Kidney (tissue), 22 donors: Measurements from ENCODE around the gene KRTAP9-6. TPM values are rescaled to one million over a fixed set of nuclear protein-coding genes. Genes with fewer than 3 reads are reported as not detected.

Experiments used
- DNase-seq, 5 donors: peaks; one replicate each; pipeline ENCODE4 v3.0.0-alpha.2; 2013 to 2020
- FAIRE-seq: peaks from 2 replicates; lab custom pipeline; 2012; peaks lifted over from hg19 to GRCh38; lab: Jason Lieb, UNC
- H3K27ac ChIP-seq, 2 donors: one replicate each; pipeline ENCODE4 v1.7.0; 2013; ENCODE audit warnings: low read depth in 2 of 2, low read length in 2 of 2, inconsistent platforms in 1 of 2
- H3K27me3 ChIP-seq: one replicate; pipeline ENCODE4 v1.7.1; 2013; ENCODE audit warnings: low read length, inconsistent platforms; ENCODE audit not compliant: control insufficient read depth, insufficient read depth
- H3K36me3 ChIP-seq, 3 donors: one replicate each; pipeline versions ENCODE4 v1.7.0 to v1.7.1; 2013; ENCODE audit warnings: low read length in 3 of 3, control low read depth in 1 of 3, inconsistent platforms in 1 of 3; ENCODE audit not compliant: insufficient read depth in 3 of 3, control insufficient read depth in 2 of 3
- H3K4me1 ChIP-seq, 3 donors: one replicate each; pipeline versions ENCODE4 v1.7.0 to v1.7.1; 2013; ENCODE audit warnings: low read length in 3 of 3, inconsistent platforms in 1 of 3, low read depth in 1 of 3; ENCODE audit not compliant: control insufficient read depth in 2 of 3, insufficient read depth in 2 of 3
- H3K4me3 ChIP-seq, 3 donors: one replicate each; pipeline versions ENCODE4 v1.7.0 to v1.8.1; 2013; ENCODE audit warnings: low read length in 3 of 3, control low read depth in 1 of 3, inconsistent platforms in 1 of 3
- H3K9ac ChIP-seq, 3 donors: one replicate each; pipeline versions ENCODE4 v1.7.0 to v1.7.1; 2013; ENCODE audit warnings: low read length in 3 of 3, control low read depth in 1 of 3, inconsistent platforms in 1 of 3
- H3K9me3 ChIP-seq, 3 donors: one replicate each; pipeline versions ENCODE4 v1.7.0 to v1.7.1; 2013; ENCODE audit warnings: low read length in 3 of 3, control low read depth in 1 of 3, inconsistent platforms in 1 of 3; ENCODE audit not compliant: control insufficient read depth in 2 of 3, insufficient read depth in 1 of 3
- CTCF ChIP-seq: IDR thresholded peaks from 3 replicates; pipeline ENCODE4 v1.5.1; 2012; ENCODE audit warnings: mild to moderate bottlenecking, moderate library complexity, borderline replicate concordance; ENCODE audit not compliant: insufficient read depth; ENCODE audit errors: extremely low read depth
- intact Hi-C: fragments of 100-400 bp; cut with DNase I; formaldehyde crosslinking; loops from one replicate; pipeline ENCODE4 v1.11.1; 2022
- long read RNA-seq, 10 donors: library from polyadenylated mRNA in 1 of 10; unstranded in 1 of 10; transcript quantifications; one replicate each; pipeline ENCODE4 v2.0.0 and lab custom pipeline, GENCODE V29; 2021 to 2026
- polyA plus RNA-seq: library from polyadenylated mRNA; stranded (reverse); fragments of 350-450 nt; fragmentation: Illumina TruSeq; extraction: RNeasy Lipid Tissue Mini Kit (QIAGEN cat#74804); gene quantifications from one replicate; pipeline ENCODE4 v1.2.3, GENCODE V29; 2014; ENCODE audit warnings: low read depth, low replicate concordance; ENCODE audit not compliant: insufficient read depth
- total RNA-seq: library from RNA; stranded (reverse); fragmentation: NEBNext Ultra II Directional; extraction: Animal tissue kit (Norgen Biotek cat#: 25700); gene quantifications from one replicate; pipeline ENCODE4 v1.2.1, GENCODE V29; 2021
- donor health status: control.
- donor health status: control.
- donor health status: control.
- donor health status: control.
- donor health status: control.
- donor health status: DM: yes; HTN: yes; CAD: no.
- donor health status: Normal renal cell carcinoma (clear cell type).

KRTAP9-6 gene, protein sequence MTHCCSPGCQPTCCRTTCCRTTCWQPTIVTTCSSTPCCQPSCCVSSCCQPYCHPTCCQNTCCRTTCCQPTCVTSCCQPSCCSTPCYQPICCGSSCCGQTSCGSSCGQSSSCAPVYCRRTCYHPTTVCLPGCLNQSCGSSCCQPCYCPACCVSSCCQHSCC
- not detected for total RNA-seq
- polyA plus RNA-seq: not detected
- long read RNA-seq, donor 1: 0 reads
- long read RNA-seq, donor 2: 0 reads
- long read RNA-seq, donor 3: 0 reads
- long read RNA-seq, donor 4: 0 reads
- long read RNA-seq, donor 5: 0 reads
- long read RNA-seq, donor 6: 0 reads
- long read RNA-seq, donor 7: 0 reads
- long read RNA-seq, donor 8, partial matches to known transcripts: 0 of 1 reads
- long read RNA-seq, donor 8, other reads (novel, unspliced or antisense): 0 of 1 reads
- long read RNA-seq, donor 9: 0 reads
- long read RNA-seq, donor 10: 0 reads

DNA sequence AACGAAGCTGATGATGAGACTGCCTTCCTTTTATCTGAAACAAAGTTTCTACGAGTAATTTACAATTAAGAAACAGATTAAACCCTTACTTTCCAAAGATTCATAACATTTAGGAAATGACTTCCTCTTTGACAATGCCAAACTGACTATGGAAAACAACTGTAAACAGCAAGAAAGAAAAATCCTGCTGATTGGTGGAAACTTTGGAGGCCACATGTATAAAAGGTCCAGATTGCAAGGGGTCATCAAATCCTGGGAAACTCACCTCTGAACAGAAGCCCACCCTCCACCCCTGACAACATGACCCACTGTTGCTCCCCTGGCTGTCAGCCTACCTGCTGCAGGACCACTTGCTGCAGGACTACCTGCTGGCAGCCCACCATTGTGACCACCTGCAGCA is at the start of gene KRTAP9-6:
Gene KRTAP9-6 (plus strand): TSS at position 301 of the 400 bp plus-strand sequence. CDS start 0 bp downstream, at position 301.
- intact Hi-C loops: no loop called here
- FAIRE-seq (no peak), DNase-seq (no peak)
- no peaks in the 10 kb centered on the region for H3K27me3 ChIP-seq
- H3K27ac ChIP-seq: no peak within 1 kb of the TSS
- TF ChIP-seq CTCF: no peak
- H3K4me1 ChIP-seq: no peaks in the 10 kb centered on the region
- no peaks in the 10 kb centered on the region for H3K9me3 ChIP-seq
- no peak within 1 kb of the TSS for H3K9ac ChIP-seq
- H3K4me3 ChIP-seq: no peak within 1 kb of the TSS
- no peaks in the 10 kb centered on the region for H3K36me3 ChIP-seq

- no peaks in the 10 kb centered on the region for H3K36me3 ChIP-seq
- intact Hi-C loops: no loop called here
- no peaks in the 10 kb centered on the region for H3K9me3 ChIP-seq
- no peak for TF ChIP-seq CTCF
- no peaks in the 10 kb centered on the region for H3K4me1 ChIP-seq
- no peaks in the 10 kb centered on the region for H3K27me3 ChIP-seq
- no peak for DNase-seq
- no peak overlapping the region for H3K4me3 ChIP-seq
- no peak for FAIRE-seq
- H3K27ac ChIP-seq: no peak overlapping the region
- H3K9ac ChIP-seq: no peak overlapping the region
Observed at GRCh38 chr17:41215681-41216080, 49.5 kb upstream of the KRTAP9-6 start.

DNA sequence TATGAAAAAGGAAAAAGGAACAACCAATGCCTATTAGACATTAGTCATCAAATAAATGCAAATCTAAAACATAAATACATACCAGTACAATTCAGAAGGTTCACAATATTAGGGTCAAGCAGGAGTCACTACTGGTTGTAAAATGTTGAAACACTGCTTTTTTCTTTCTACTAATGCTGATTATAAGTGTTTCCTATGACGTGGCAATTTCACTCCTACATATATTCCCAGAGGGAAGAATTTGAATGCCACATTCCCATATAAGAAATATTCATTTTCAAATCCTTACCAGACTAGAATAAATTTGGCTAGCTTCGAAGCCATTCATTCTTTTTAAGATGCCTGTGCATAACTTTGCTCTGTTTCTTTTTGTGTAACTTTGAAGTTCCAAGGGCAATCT is 41.4 kb upstream of the KRTAP9-6 start:
- Histone ChIP-seq H3K9me3 (no peaks in the 10 kb centered on the region), H3K36me3 (no peaks in the 10 kb centered on the region), H3K4me3 (no peak overlapping the region), H3K9ac (no peak overlapping the region), H3K27me3 (no peaks in the 10 kb centered on the region), H3K27ac (no peak overlapping the region), H3K4me1 (no peaks in the 10 kb centered on the region)
- intact Hi-C loops: no loop called here
- TF ChIP-seq CTCF: no peak
- DNase-seq (no peak), FAIRE-seq (no peak)
